Neural progenitor cell (in vitro differentiated cells): ENCODE measurements around the gene GFOD1. TPM values are rescaled to one million over a fixed set of nuclear protein-coding genes. Genes with fewer than 3 reads are reported as not detected.
A peak's percentile ranks its signal among the peaks of the same experiment; 100 is the strongest.

Experiments
- DNase-seq: peaks from one replicate; pipeline ENCODE4 v3.0.0-alpha.2; 2016; ENCODE audit warnings: low spot score
- H2AFZ ChIP-seq: fragments of 200-600 bp; sonication (generic); replicated peaks from 2 replicates; pipeline ENCODE4 v1.6.1; 2016; ENCODE audit warnings: antibody characterized with exemption
- H3F3A ChIP-seq: fragments of 200-600 bp; sonication (generic); 2 replicates; pipeline ENCODE4 v1.6.1; 2016; ENCODE audit warnings: antibody characterized with exemption, low read depth
- H3K27ac ChIP-seq: fragments of 200-600 bp; sonication (generic); 2 replicates; pipeline ENCODE4 v1.5.1; 2016; ENCODE audit warnings: mild to moderate bottlenecking
- H3K27me3 ChIP-seq: fragments of 200-600 bp; sonication (generic); 2 replicates; pipeline ENCODE4 v1.6.1; 2016; ENCODE audit warnings: mild to moderate bottlenecking, moderate library complexity
- H3K36me3 ChIP-seq: fragments of 200-600 bp; sonication (generic); 2 replicates; pipeline ENCODE4 v1.5.1; 2016
- H3K4me1 ChIP-seq: fragments of 200-600 bp; sonication (generic); 2 replicates; pipeline ENCODE4 v1.6.1; 2016; ENCODE audit warnings: mixed run types
- H3K4me2 ChIP-seq: fragments of 200-600 bp; sonication (generic); 2 replicates; pipeline ENCODE4 v1.6.1; 2016
- H3K4me3 ChIP-seq: fragments of 200-600 bp; sonication (generic); 2 replicates; pipeline ENCODE4 v1.5.1; 2016
- H3K79me2 ChIP-seq: fragments of 200-600 bp; sonication (generic); 2 replicates; pipeline ENCODE4 v1.6.1; 2016; ENCODE audit warnings: low read depth
- H3K9ac ChIP-seq: fragments of 200-600 bp; sonication (generic); 2 replicates; pipeline ENCODE4 v1.6.1; 2016
- H3K9me3 ChIP-seq: fragments of 200-600 bp; sonication (generic); 2 replicates; pipeline ENCODE4 v1.5.1; 2016; ENCODE audit warnings: low read depth
- H4K20me1 ChIP-seq: fragments of 200-600 bp; sonication (generic); 2 replicates; pipeline ENCODE4 v1.6.1; 2016; ENCODE audit warnings: low read depth
- H3K27ac Mint-ChIP-seq: 3 replicates; pipeline ENCODE4 v1.8.0; 2021; ENCODE audit warnings: mixed read lengths
- H3K27me3 Mint-ChIP-seq: 2 replicates; pipeline ENCODE4 v1.8.0; 2022; ENCODE audit warnings: low read depth, mild to moderate bottlenecking, inconsistent platforms, moderate library complexity, mixed read lengths; ENCODE audit not compliant: insufficient read depth
- H3K36me3 Mint-ChIP-seq: 3 replicates; pipeline ENCODE4 v1.8.0; 2021; ENCODE audit warnings: mixed read lengths
- H3K4me1 Mint-ChIP-seq: 3 replicates; pipeline ENCODE4 v1.8.0; 2021; ENCODE audit warnings: mixed read lengths
- H3K4me3 Mint-ChIP-seq: 3 replicates; pipeline ENCODE4 v1.8.0; 2021; ENCODE audit warnings: mild to moderate bottlenecking, moderate library complexity, mixed read lengths
- H3K9me3 Mint-ChIP-seq: 3 replicates; pipeline ENCODE4 v1.8.0; 2020; ENCODE audit warnings: mixed read lengths
- CTCF ChIP-seq: fragments of 200-600 bp; sonication (generic); IDR thresholded peaks from 2 replicates; pipeline ENCODE4 v1.5.1; 2017; ENCODE audit warnings: antibody characterized with exemption, mild to moderate bottlenecking
- EZH2 ChIP-seq: fragments of 200-600 bp; sonication (generic); IDR thresholded peaks from 2 replicates; pipeline ENCODE4 v1.6.1; 2017; ENCODE audit warnings: antibody characterized with exemption, mild to moderate bottlenecking, moderate library complexity
- EZH2phosphoT487 ChIP-seq: fragments of 200-600 bp; sonication (generic); IDR thresholded peaks from 2 replicates; pipeline ENCODE4 v1.6.1; 2017; ENCODE audit warnings: antibody characterized with exemption
- total RNA-seq: library from RNA; depleted of rRNA; stranded (reverse); fragments of >200 nt; gene quantifications from 2 replicates; pipeline ENCODE4 v1.2.3, GENCODE V29; 2015; ENCODE audit warnings: low replicate concordance

GFOD1 gene
- total RNA-seq, 1 donor from 2014 or later = 1.8 TPM

DNA sequence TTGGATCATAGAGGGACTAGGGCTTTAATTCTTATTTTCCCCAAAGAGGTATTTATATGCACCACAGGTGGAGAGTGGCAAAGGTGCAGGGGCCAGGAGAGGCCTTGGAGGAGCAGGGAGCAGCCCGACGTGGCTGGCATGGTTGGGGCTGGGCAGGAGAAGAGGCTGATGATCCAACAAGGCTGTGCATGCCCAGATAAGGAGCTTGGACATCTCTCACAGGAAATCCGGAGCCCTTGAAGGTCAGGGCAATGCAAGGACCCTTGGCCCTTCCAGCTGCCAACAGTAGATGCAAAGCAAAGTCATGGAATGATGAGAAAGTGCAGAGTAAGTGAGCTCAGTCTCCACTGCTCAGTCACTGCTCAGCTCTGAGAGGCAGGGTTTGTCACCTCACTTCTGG is 47.1 kb upstream of the GFOD1 start:
- peaks cover 18% of the 10 kb centered on the region for H3K4me1 Mint-ChIP-seq
- H3K36me3 Mint-ChIP-seq = no peaks in the 10 kb centered on the region
- Histone ChIP-seq H3K4me3 (no peak overlapping the region), H3K79me2 (no peaks in the 10 kb centered on the region), H3K9me3 (no peaks in the 10 kb centered on the region), H3K27ac (no peak overlapping the region), H3K4me1 (peaks cover 8% of the 10 kb centered on the region), H3F3A (peaks cover 9% of the 10 kb centered on the region), H3K9ac (no peak overlapping the region), H3K4me2 (no peak overlapping the region), H2AFZ (no peak overlapping the region), H4K20me1 (no peaks in the 10 kb centered on the region), H3K27me3 (no peaks in the 10 kb centered on the region), H3K36me3 (no peaks in the 10 kb centered on the region)
- TF ChIP-seq EZH2 (no peak), EZH2phosphoT487 (no peak), CTCF (no peak)
- no peak overlapping the region for H3K4me3 Mint-ChIP-seq
- H3K27me3 Mint-ChIP-seq = peaks cover 14% of the 10 kb centered on the region
- no peak overlapping the region for H3K27ac Mint-ChIP-seq
- no peaks in the 10 kb centered on the region for H3K9me3 Mint-ChIP-seq
- no peak for DNase-seq

- no peak overlapping the region for H3K27ac Mint-ChIP-seq
- DNase-seq = peak; percentile 38
These were observed 44.6 kb upstream of the GFOD1 start for GRCh38 chr6:13531956-13532355.

DNA sequence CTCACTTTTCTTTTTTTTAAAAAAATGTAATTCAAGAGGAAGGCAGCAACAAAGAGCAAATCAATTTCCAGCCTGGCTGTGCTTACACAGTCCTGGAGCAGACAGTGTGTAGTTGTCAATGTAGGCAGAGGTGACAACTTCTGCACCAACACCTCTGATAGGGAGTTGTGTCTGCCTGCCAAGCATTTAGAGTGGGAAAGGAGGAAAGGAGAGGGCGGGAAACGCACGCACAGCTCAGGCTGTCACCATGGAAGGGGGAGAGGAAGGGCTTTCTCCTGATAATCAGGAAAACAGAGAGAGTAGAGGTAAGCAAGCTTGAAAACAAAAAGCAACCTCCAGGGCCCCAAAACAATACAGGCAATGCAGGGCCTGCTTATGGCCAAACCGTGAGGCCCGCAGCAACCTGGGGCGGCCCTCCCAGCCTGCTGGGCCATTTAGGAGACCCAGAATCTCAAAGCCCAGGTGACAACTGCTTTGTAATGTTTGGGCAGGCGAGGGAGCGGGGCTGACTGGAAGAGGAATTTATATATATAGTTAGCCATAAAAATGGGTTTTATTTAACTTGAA is 41.5 kb upstream of the GFOD1 start:
- Histone ChIP-seq H3K79me2 (no peaks in the 10 kb centered on the region), H3K9ac (peak overlapping the region; percentile 16), H3F3A (peaks cover 15% of the 10 kb centered on the region), H3K4me2 (peak overlapping the region; percentile 54), H3K27me3 (no peaks in the 10 kb centered on the region), H3K27ac (no peak overlapping the region), H3K4me1 (peaks cover 21% of the 10 kb centered on the region), H2AFZ (peak overlapping the region; percentile 94), H4K20me1 (no peaks in the 10 kb centered on the region), H3K9me3 (no peaks in the 10 kb centered on the region), H3K36me3 (no peaks in the 10 kb centered on the region), H3K4me3 (no peak overlapping the region)
- peaks cover 28% of the 10 kb centered on the region for H3K4me1 Mint-ChIP-seq
- no peak for DNase-seq
- peaks cover 4% of the 10 kb centered on the region for H3K27me3 Mint-ChIP-seq
- no peaks in the 10 kb centered on the region for H3K36me3 Mint-ChIP-seq
- H3K27ac Mint-ChIP-seq = peak overlapping the region; percentile 13
- no peak overlapping the region for H3K4me3 Mint-ChIP-seq
- TF ChIP-seq EZH2 = no peak
- TF ChIP-seq EZH2phosphoT487 = no peak
- no peak for TF ChIP-seq CTCF
- no peaks in the 10 kb centered on the region for H3K9me3 Mint-ChIP-seq

More at GRCh38 chr6:13531956-13532355, 44.6 kb upstream of the GFOD1 start:
- Histone ChIP-seq H3K79me2 (no peaks in the 10 kb centered on the region), H3K4me1 (peaks cover 21% of the 10 kb centered on the region), H3K9ac (no peak overlapping the region), H3K36me3 (no peaks in the 10 kb centered on the region), H3F3A (peaks cover 15% of the 10 kb centered on the region), H2AFZ (no peak overlapping the region), H3K4me3 (no peak overlapping the region), H3K27ac (no peak overlapping the region), H3K9me3 (no peaks in the 10 kb centered on the region), H3K27me3 (no peaks in the 10 kb centered on the region), H3K4me2 (peak overlapping the region; percentile 31), H4K20me1 (no peaks in the 10 kb centered on the region)
- Mint-ChIP-seq H3K4me1 (peaks cover 19% of the 10 kb centered on the region), H3K36me3 (no peaks in the 10 kb centered on the region), H3K9me3 (no peaks in the 10 kb centered on the region), H3K27me3 (peaks cover 11% of the 10 kb centered on the region), H3K4me3 (no peak overlapping the region)
- peak; percentile 35 for TF ChIP-seq EZH2phosphoT487
- no peak for TF ChIP-seq EZH2

GRCh38 chr6:13528232-13528631 is 40.8 kb upstream of the GFOD1 start:
- Mint-ChIP-seq H3K4me3 (no peak overlapping the region), H3K9me3 (no peaks in the 10 kb centered on the region), H3K27me3 (peaks cover 5% of the 10 kb centered on the region), H3K27ac (no peak overlapping the region), H3K36me3 (no peaks in the 10 kb centered on the region), H3K4me1 (peaks cover 29% of the 10 kb centered on the region)
- no peaks in the 10 kb centered on the region for H4K20me1 ChIP-seq
- no peaks in the 10 kb centered on the region for H3K36me3 ChIP-seq
- H3K27me3 ChIP-seq = no peaks in the 10 kb centered on the region
- H3K9ac ChIP-seq = no peak overlapping the region
- DNase-seq = no peak
- H3K79me2 ChIP-seq = no peaks in the 10 kb centered on the region
- H3K27ac ChIP-seq = no peak overlapping the region
- H3F3A ChIP-seq = peaks cover 15% of the 10 kb centered on the region
- peaks cover 21% of the 10 kb centered on the region for H3K4me1 ChIP-seq
- no peak overlapping the region for H2AFZ ChIP-seq
- no peaks in the 10 kb centered on the region for H3K9me3 ChIP-seq
- H3K4me3 ChIP-seq = no peak overlapping the region
- no peak for TF ChIP-seq EZH2phosphoT487
- no peak for TF ChIP-seq CTCF
- TF ChIP-seq EZH2 = no peak
- no peak overlapping the region for H3K4me2 ChIP-seq
